Measurements from ENCODE around the gene CHST12. TPM values are rescaled to one million over a fixed set of nuclear protein-coding genes. Genes with fewer than 3 reads are reported as not detected.

CHST12 gene
- total and polyA plus RNA-seq, 12 donors = 2.5 to 31.2 (median 19.4) TPM

DNA sequence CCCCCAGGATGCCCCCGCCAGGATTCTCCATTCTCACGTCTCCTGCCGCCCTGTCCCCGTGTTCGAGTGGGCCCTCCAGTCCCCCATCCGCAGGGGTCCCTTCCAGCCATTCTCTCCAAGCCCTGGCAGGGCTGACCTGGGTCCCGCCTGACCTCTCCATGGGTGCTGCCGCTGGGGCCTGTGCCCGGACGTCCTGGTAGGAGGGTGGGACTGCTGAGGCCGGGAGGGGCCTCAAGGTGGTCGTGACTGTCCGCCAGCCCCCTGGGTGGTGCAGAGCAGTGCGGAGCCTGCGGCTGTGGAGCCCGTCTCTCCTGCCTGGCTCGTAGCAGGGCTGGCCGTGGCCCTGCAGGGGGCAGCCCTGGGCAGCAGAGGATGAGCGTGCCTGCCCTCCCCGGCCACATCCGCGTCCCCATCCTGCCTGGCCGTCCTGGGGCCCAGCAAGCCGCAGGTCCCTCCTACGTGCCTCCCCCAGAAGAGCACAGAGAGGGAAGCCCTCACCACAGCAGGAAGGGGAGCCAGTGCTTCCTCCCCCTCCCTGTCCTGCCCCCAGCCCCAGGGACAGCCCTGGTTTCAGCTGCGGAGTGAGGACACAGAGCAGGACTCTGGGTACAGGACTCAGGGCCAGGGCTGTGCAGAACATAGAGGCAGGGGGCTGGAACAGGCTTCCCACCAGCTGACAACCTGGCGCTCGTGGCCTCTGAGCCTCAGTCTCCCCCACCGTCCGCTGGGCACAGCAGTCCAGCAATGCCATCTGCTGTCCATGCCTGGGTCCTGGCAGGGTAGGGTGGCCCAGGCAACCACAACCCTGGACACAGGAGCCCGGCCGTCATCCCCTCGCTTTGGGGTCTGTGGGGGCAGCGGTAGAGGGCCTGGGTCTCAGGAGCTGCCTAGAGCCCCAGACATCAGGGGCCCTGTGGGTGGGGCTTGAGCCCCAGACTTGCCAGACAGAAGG is 74.3 kb downstream of the CHST12 start:
- Histone ChIP-seq H3K9me3 (replicated peaks in 1 of 3) (no peaks in the 10 kb centered on the region), H3K27me3 (peaks cover 10% of the 10 kb centered on the region), H3K4me3 (no peak overlapping the region), H3K4me1 (replicated peaks in 1 of 2) (peaks cover 0 to 17% of the 10 kb centered on the region in 2 donors), H3K27ac (no peak overlapping the region), H3K36me3 (replicated peaks in 1 of 2) (no peaks in the 10 kb centered on the region)
- peak; percentile 62 to 74 (median 67) for DNase-seq
- no peak for TF ChIP-seq POLR2A (IDR thresholded peaks at IDR 0.05)
- TF ChIP-seq, protein P1, sequence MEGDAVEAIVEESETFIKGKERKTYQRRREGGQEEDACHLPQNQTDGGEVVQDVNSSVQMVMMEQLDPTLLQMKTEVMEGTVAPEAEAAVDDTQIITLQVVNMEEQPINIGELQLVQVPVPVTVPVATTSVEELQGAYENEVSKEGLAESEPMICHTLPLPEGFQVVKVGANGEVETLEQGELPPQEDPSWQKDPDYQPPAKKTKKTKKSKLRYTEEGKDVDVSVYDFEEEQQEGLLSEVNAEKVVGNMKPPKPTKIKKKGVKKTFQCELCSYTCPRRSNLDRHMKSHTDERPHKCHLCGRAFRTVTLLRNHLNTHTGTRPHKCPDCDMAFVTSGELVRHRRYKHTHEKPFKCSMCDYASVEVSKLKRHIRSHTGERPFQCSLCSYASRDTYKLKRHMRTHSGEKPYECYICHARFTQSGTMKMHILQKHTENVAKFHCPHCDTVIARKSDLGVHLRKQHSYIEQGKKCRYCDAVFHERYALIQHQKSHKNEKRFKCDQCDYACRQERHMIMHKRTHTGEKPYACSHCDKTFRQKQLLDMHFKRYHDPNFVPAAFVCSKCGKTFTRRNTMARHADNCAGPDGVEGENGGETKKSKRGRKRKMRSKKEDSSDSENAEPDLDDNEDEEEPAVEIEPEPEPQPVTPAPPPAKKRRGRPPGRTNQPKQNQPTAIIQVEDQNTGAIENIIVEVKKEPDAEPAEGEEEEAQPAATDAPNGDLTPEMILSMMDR (IDR thresholded peaks at IDR 0.05) = peak; percentile 62 to 92 (median 76)
- WGBS, 4 donors = 28 to 49% (median 38%) methylated on average over 14 to 34 of the region's 34 CpGs; no CpG with 5 or more reads in 1 of the 4 donors
- intact Hi-C loops (cut with DNase I) = loop anchor here (2.0 to 10.0 kb wide), 4 partner anchors 41 to 207 kb away; partner anchors contain the start of genes AMZ1 (in 1 of the 2) and LFNG (in 1 of the 2)

DNA sequence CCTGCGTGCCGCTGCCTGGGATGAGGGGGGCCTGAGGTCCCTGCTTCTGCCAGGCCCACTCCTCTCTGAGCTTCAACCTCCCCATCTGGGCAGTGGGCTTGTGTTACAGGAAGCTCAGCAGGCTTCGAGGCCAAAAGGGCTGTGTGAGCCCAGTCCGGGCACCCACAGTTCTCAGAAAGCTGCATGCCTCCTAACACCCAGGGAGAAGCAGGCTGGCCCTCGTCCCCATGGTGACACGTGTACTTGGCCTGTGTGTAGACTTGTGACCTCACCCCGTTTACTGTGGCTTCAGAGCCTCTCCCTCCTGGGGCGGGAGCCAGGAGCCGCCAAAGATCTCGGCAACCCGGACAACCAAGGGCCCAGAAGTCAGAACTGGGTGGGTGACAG is 75.0 kb downstream of the CHST12 start:
- H3K27ac ChIP-seq = no peak overlapping the region
- no peaks in the 10 kb centered on the region for H3K9me3 ChIP-seq (replicated peaks in 1 of 3)
- intact Hi-C loops (cut with DNase I) = loop anchor here (2.0 to 10.0 kb wide), 4 partner anchors 40 to 206 kb away; partner anchors contain the start of genes AMZ1 (in 1 of the 2) and LFNG (in 1 of the 2)
- H3K36me3 ChIP-seq (replicated peaks in 1 of 2) = no peaks in the 10 kb centered on the region
- H3K4me1 ChIP-seq (replicated peaks in 1 of 2) = peaks cover 0 to 17% of the 10 kb centered on the region in 2 donors
- WGBS, 4 donors = 10 to 34% (median 26%) methylated on average over 2 to 11 of the region's 11 CpGs
- no peak for TF ChIP-seq POLR2A (IDR thresholded peaks at IDR 0.05)
- TF ChIP-seq, protein P1 (IDR thresholded peaks at IDR 0.05) = no peak
- peak overlapping the region in 1 of 4 donors; percentile 2 for H3K4me3 ChIP-seq
- peaks cover 10% of the 10 kb centered on the region for H3K27me3 ChIP-seq
- DNase-seq = peak in 6 of 7 donors; percentile 76 to 82 (median 78)

DNA sequence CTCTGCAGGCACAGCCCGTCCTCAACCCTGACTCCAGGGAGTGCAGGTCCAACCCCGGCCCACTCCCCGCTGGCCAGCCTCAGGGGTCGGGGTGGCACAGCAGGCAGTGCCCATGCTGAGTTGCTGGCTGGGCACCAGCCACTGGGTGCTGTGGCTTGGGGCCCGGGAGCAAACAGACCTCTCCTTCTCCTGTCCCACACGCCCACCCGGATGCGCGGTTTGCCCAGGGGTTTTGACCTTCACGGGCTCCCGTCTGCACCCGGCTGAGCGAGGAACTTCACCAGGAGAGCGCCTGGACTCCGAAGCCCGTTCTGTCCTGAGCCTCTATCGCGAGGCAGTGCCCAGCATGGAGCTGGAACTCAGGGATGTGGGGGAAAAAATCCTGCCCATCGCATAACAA is 75.4 kb downstream of the CHST12 start:
- Histone ChIP-seq H3K36me3 (replicated peaks in 1 of 2) (no peaks in the 10 kb centered on the region), H3K4me1 (replicated peaks in 1 of 2) (peaks cover 0 to 17% of the 10 kb centered on the region in 2 donors), H3K27ac (no peak overlapping the region), H3K27me3 (peaks cover 10% of the 10 kb centered on the region), H3K9me3 (replicated peaks in 1 of 3) (no peaks in the 10 kb centered on the region), H3K4me3 (peak overlapping the region in 1 of 4 donors; percentile 2)
- WGBS, 4 donors = 63 to 75% (median 69%) methylated on average over 6 to 19 of the region's 19 CpGs
- no peak for DNase-seq
- TF ChIP-seq, protein P1 (IDR thresholded peaks at IDR 0.05) = no peak
- no peak for TF ChIP-seq POLR2A (IDR thresholded peaks at IDR 0.05)
- intact Hi-C loops (cut with DNase I) = loop anchor here (2.0 to 10.0 kb wide), 4 partner anchors 40 to 206 kb away; partner anchors contain the start of genes AMZ1 (in 1 of the 2) and LFNG (in 1 of the 2)

All from adrenal gland (tissue), 12 donors.